Suprapubic skin (tissue), 4 donors: ENCODE data around the gene KIF16B. TPM values are rescaled to one million over a fixed set of nuclear protein-coding genes. Genes with fewer than 3 reads are reported as not detected.

Experiments used
- DNase-seq, 2 donors: peaks; one replicate each; pipeline ENCODE4 v3.0.0-alpha.2; 2019; ENCODE audit warnings: low spot score in 2 of 2
- H3K27ac ChIP-seq: fragments of 200-600 bp; sonication (generic); one replicate; pipeline ENCODE4 v1.5.1; 2019
- H3K27me3 ChIP-seq: fragments of 200-600 bp; sonication (generic); one replicate; pipeline ENCODE4 v1.5.1; 2019
- H3K36me3 ChIP-seq: fragments of 200-600 bp; sonication (generic); one replicate; pipeline ENCODE4 v1.5.1; 2019
- H3K4me1 ChIP-seq: fragments of 200-600 bp; sonication (generic); one replicate; pipeline ENCODE4 v1.5.1; 2019
- H3K4me3 ChIP-seq: fragments of 200-600 bp; sonication (generic); one replicate; pipeline ENCODE4 v1.5.1; 2019; ENCODE audit warnings: mild to moderate bottlenecking
- H3K9me3 ChIP-seq: fragments of 200-600 bp; sonication (generic); one replicate; pipeline ENCODE4 v1.5.1; 2019
- EP300 ChIP-seq: sonication (generic); formaldehyde crosslinking; IDR thresholded peaks from one replicate; pipeline ENCODE4 v1.6.1; 2017; ENCODE audit warnings: antibody characterized with exemption
- POLR2A ChIP-seq, 2 donors: fragments of 450-650 bp; IDR thresholded peaks; one replicate each; pipeline ENCODE4 v1.6.1; 2017; ENCODE audit warnings: antibody characterized with exemption in 2 of 2, mild to moderate bottlenecking in 2 of 2, moderate library complexity in 2 of 2
- POLR2AphosphoS5 ChIP-seq, 3 donors: sonication (generic); formaldehyde crosslinking; IDR thresholded peaks; one replicate each; pipeline ENCODE4 v1.6.1; 2017; ENCODE audit warnings: antibody characterized with exemption in 3 of 3
- WGBS: methylation state at CpG from one replicate; pipeline ENCODE4 v1.1.5; 2018; 5-methylcytosine and 5-hydroxymethylcytosine counted together
- total RNA-seq, 4 donors: library from RNA; depleted of rRNA; stranded (reverse); fragments of >200 nt; gene quantifications; one replicate each; pipeline ENCODE4 v1.1.0, GENCODE V29; 2016
- TF ChIP-seq, protein P1 (sequence below), 2 donors: fragments of 200-600 bp in 1 of 2; fragments of 450-650 bp in 1 of 2; sonication (generic) in 1 of 2; IDR thresholded peaks; one replicate each; pipeline ENCODE4 v1.5.1; 2016 to 2019; ENCODE audit warnings: antibody characterized with exemption in 2 of 2, mild to moderate bottlenecking in 1 of 2, moderate library complexity in 1 of 2

The KIF16B gene
- total RNA-seq, 4 donors from 2014 or later, result 23.7 to 64.0 (median 38.2) TPM

DNA sequence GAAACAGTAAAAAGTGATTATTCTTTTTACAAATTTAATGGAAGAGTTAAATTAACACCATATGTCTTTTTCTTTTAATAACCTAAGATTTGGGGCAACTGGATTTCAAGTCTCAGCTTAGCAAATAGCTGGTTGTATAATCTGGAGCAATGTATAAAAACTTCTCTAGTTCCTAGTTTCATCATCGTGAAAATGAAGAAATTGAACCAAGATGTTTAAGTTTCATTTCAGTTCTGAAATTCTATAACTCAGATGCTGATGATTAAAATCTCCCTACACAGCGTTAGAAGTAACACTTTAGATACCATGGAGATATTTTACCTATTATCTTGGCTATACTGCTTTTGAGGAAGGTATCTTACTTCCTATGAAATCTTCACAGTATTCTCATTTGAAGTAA is 252.0 kb downstream of the KIF16B start:
- WGBS, result 83% methylated on average over 2 of the region's 2 CpGs
- peaks cover 6% of the 10 kb centered on the region for H3K36me3 ChIP-seq

DNA sequence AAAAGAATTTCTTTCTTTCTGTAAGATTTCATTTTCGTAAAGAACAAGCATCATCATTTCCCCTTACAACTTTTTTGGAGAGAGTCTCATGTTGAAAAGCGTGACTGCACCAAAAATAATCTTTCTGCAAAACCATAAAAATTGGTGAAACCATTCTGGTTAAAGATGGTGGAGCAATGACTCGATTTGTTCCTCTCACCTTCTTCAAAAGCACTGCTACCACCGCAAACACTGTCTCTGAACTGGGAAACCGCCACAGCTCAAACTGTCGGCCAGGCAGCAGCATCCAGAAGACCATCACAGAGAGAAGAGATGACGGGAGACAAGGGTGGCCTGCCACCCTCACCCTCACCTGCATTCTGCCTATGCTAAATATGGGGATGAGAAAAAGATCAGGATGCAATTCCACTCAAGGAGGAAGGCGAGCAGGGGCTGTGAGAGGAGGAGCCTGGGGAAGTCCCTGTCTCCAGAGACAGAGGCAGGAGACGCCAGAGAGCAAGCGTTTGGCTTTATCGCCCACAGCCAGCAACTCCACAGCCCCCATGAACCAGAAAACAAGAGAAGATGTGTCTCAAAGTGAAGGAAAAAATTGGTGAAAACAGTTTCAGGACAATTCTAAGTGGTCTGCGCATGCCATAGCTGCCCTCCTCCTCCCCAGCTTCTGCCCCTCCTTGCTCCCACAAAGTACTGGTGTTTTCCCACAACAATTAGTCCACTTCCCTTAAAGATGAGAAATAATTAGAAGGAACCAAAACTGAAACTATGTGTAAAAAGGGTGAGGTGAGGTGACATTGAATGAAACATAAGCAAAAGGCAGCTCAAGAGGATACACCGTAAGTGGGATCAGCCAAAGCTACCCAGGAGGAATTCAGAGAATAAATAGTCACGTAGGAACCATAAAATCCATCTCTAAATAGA is 255.5 kb downstream of the KIF16B start:
- DNase-seq, result no peak
- Histone ChIP-seq H3K36me3 (peaks cover 18% of the 10 kb centered on the region), H3K9me3 (no peaks in the 10 kb centered on the region), H3K27ac (no peak overlapping the region), H3K27me3 (no peaks in the 10 kb centered on the region), H3K4me3 (no peak overlapping the region), H3K4me1 (no peaks in the 10 kb centered on the region)
- TF ChIP-seq, protein P1, sequence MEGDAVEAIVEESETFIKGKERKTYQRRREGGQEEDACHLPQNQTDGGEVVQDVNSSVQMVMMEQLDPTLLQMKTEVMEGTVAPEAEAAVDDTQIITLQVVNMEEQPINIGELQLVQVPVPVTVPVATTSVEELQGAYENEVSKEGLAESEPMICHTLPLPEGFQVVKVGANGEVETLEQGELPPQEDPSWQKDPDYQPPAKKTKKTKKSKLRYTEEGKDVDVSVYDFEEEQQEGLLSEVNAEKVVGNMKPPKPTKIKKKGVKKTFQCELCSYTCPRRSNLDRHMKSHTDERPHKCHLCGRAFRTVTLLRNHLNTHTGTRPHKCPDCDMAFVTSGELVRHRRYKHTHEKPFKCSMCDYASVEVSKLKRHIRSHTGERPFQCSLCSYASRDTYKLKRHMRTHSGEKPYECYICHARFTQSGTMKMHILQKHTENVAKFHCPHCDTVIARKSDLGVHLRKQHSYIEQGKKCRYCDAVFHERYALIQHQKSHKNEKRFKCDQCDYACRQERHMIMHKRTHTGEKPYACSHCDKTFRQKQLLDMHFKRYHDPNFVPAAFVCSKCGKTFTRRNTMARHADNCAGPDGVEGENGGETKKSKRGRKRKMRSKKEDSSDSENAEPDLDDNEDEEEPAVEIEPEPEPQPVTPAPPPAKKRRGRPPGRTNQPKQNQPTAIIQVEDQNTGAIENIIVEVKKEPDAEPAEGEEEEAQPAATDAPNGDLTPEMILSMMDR (IDR thresholded peaks at IDR 0.05), result no peak
- TF ChIP-seq POLR2AphosphoS5 (IDR thresholded peaks at IDR 0.05) (no peak), EP300 (no peak), POLR2A (IDR thresholded peaks at IDR 0.05) (no peak)
- WGBS, result 95% methylated on average over 14 of the region's 14 CpGs

More for the DNA sequence above, 252.0 kb downstream of the KIF16B start:
- H3K4me3 ChIP-seq, result no peak overlapping the region
- H3K9me3 ChIP-seq, result peaks cover 9% of the 10 kb centered on the region
- no peak overlapping the region for H3K27ac ChIP-seq
- H3K27me3 ChIP-seq, result no peaks in the 10 kb centered on the region
- no peaks in the 10 kb centered on the region for H3K4me1 ChIP-seq
- DNase-seq, result no peak
- TF ChIP-seq, protein P1 (IDR thresholded peaks at IDR 0.05), result no peak
- TF ChIP-seq POLR2AphosphoS5 (IDR thresholded peaks at IDR 0.05), result no peak
- TF ChIP-seq EP300, result no peak
- no peak for TF ChIP-seq POLR2A (IDR thresholded peaks at IDR 0.05)

DNA sequence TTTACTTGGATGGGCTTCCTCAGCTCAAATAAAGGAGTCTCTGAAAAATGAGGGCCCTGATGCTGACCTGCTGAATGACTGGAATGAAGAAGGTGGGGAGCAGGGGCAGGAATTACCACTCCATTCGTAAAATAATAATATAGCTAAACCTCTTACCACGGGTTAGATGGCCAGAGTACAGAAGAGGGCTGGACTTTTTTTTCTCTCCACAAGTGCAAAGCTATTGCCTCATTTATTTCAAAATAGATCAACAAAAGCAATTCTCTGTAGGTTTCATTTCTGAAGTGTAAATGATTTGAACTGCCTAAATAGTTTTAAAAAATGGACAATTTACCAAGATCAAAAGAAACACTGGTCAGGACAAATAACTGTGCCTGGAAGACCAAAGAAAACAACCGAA is 256.7 kb downstream of the KIF16B start:
- WGBS, result 93% methylated on average over 3 of the region's 3 CpGs

DNA sequence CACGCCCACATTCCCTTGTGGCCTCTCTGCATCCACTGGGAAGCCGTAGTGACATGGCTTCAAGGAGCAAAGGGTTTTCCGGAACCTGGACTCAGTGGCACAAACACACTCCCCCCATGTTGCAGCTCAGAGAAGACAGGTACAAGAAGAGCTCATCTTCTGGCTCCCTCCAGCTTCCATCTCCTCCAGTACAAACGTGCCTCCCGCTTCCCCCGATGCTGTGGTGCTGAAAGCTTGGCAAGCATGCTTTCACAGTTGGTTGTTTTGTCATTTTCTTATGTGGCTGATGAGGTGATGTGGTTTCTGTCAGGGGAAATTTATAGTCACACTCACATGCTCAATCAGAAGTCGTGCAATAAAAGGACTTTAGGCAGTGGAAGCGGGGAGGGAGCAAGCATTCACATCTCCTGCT is 258.5 kb downstream of the KIF16B start:
- H3K36me3 ChIP-seq, result peaks cover 32% of the 10 kb centered on the region
- WGBS, result 81% methylated on average over 8 of the region's 8 CpGs
- H3K4me1 ChIP-seq, result no peaks in the 10 kb centered on the region
- TF ChIP-seq, protein P1 (IDR thresholded peaks at IDR 0.05), result no peak
- TF ChIP-seq EP300 (no peak), POLR2A (IDR thresholded peaks at IDR 0.05) (no peak), POLR2AphosphoS5 (IDR thresholded peaks at IDR 0.05) (no peak)
- DNase-seq, result no peak
- H3K27ac ChIP-seq, result no peak overlapping the region
- no peak overlapping the region for H3K4me3 ChIP-seq
- H3K27me3 ChIP-seq, result no peaks in the 10 kb centered on the region
- H3K9me3 ChIP-seq, result no peaks in the 10 kb centered on the region

More for the DNA sequence above, 256.7 kb downstream of the KIF16B start:
- no peak for DNase-seq
- Histone ChIP-seq H3K27ac (no peak overlapping the region), H3K4me3 (no peak overlapping the region), H3K4me1 (no peaks in the 10 kb centered on the region), H3K27me3 (no peaks in the 10 kb centered on the region), H3K9me3 (no peaks in the 10 kb centered on the region), H3K36me3 (peaks cover 20% of the 10 kb centered on the region)
- TF ChIP-seq, protein P1 (IDR thresholded peaks at IDR 0.05), result no peak
- TF ChIP-seq POLR2AphosphoS5 (IDR thresholded peaks at IDR 0.05) (no peak), EP300 (no peak), POLR2A (IDR thresholded peaks at IDR 0.05) (no peak)

DNA sequence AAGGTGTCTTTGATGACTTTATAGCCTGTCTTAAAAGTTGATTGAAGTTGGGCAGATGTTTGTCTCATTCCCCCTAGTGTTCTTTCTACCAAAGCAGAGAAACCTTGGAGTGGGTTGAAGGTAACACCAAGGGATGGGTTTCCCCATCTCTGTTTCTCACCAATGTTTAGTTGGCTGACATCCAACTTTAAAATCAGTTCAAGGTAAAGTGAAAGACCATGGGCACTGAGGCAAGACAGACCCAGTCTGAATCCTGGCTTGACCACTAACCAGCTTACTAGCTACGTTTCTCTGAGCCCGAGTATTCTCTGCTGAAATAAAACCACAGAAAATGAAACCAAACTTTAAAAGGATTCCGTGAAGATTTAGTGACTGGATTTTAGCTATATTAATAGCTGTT is 258.9 kb downstream of the KIF16B start:
- WGBS, result 65% methylated on average over 3 of the region's 3 CpGs
- DNase-seq, result no peak
- Histone ChIP-seq H3K4me3 (no peak overlapping the region), H3K4me1 (no peaks in the 10 kb centered on the region), H3K9me3 (no peaks in the 10 kb centered on the region), H3K27me3 (no peaks in the 10 kb centered on the region), H3K36me3 (peaks cover 32% of the 10 kb centered on the region), H3K27ac (no peak overlapping the region)
- TF ChIP-seq POLR2AphosphoS5 (IDR thresholded peaks at IDR 0.05), result no peak
- TF ChIP-seq, protein P1 (IDR thresholded peaks at IDR 0.05), result no peak
- TF ChIP-seq EP300, result no peak
- TF ChIP-seq POLR2A (IDR thresholded peaks at IDR 0.05), result no peak
